Common myeloid progenitor, CD34-positive (primary cell): Measurements from ENCODE around the gene JPT1.
A peak's percentile ranks its signal among the peaks of the same experiment; 100 is the strongest.
"Not testable (repeated sequence)": the region's sequence is repeated elsewhere in the genome, so short reads cannot be mapped to it uniquely, and the experiment has no call there.

Experiments
- CTCF ChIA-PET: fragments of 350-600 bp; sonication (Branson Sonifier 250); formaldehyde crosslinking; loops from one replicate; lab custom pipeline; 2021; ENCODE audit warnings: antibody characterized with exemption; lab: Charles Lee
- POLR2A ChIA-PET: fragments of 350-600 bp; sonication (Branson Sonifier 250); formaldehyde crosslinking; loops from one replicate; lab custom pipeline; 2021; ENCODE audit warnings: antibody characterized with exemption; lab: Charles Lee
- DNase-seq, 3 donors: peaks; one replicate each; pipeline versions ENCODE4 v3.0.0 to v3.0.0-alpha.2; 2013
- H3K27ac ChIP-seq, 2 experiments: 1 replicate in 1 of 2; 2 replicates in 1 of 2; pipeline ENCODE4 v1.7.0; 2013; ENCODE audit warnings: inconsistent platforms in 2 of 2, low read length in 2 of 2, mild to moderate bottlenecking in 2 of 2, low read depth in 1 of 2, moderate library complexity in 1 of 2; ENCODE audit not compliant: severe bottlenecking in 2 of 2, insufficient read depth in 1 of 2, poor library complexity in 1 of 2
- H3K27me3 ChIP-seq, 5 experiments: replicated peaks in 2 of 5; 1 replicate in 3 of 5; 2 replicates in 2 of 5; pipeline versions ENCODE4 v1.6.1 to v1.7.0; 2013; ENCODE audit warnings: low read length in 4 of 5, mild to moderate bottlenecking in 2 of 5, moderate library complexity in 2 of 5, inconsistent platforms in 1 of 5; ENCODE audit not compliant: insufficient read depth in 5 of 5, control insufficient read depth in 4 of 5
- H3K36me3 ChIP-seq, 4 experiments: 1 replicate in 2 of 4; 2 replicates in 2 of 4; pipeline versions ENCODE4 v1.6.1 to v1.7.0; 2013; ENCODE audit warnings: low read length in 3 of 4, control low read depth in 1 of 4, mild to moderate bottlenecking in 1 of 4; ENCODE audit not compliant: control insufficient read depth in 4 of 4, insufficient read depth in 4 of 4
- H3K4me1 ChIP-seq, 4 experiments: 1 replicate in 3 of 4; 2 replicates in 1 of 4; pipeline versions ENCODE4 v1.6.1 to v1.7.1; 2013; ENCODE audit warnings: low read length in 3 of 4, mild to moderate bottlenecking in 3 of 4, control low read depth in 1 of 4, inconsistent platforms in 1 of 4, moderate library complexity in 1 of 4; ENCODE audit not compliant: control insufficient read depth in 4 of 4, insufficient read depth in 4 of 4; ENCODE audit errors: control extremely low read depth in 1 of 4
- H3K4me3 ChIP-seq, 7 experiments: 1 replicate in 4 of 7; 2 replicates in 3 of 7; pipeline versions ENCODE4 v1.5.1 to v1.7.0; 2013; ENCODE audit warnings: mild to moderate bottlenecking in 7 of 7, low read length in 6 of 7, moderate library complexity in 6 of 7, inconsistent platforms in 2 of 7, low read depth in 2 of 7, control low read depth in 1 of 7; ENCODE audit not compliant: insufficient read depth in 4 of 7, control insufficient read depth in 1 of 7; ENCODE audit errors: extremely low read depth in 1 of 7
- H3K9me3 ChIP-seq, 5 experiments: 1 replicate in 4 of 5; 2 replicates in 1 of 5; pipeline versions ENCODE4 v1.6.1 to v1.7.1; 2013; ENCODE audit warnings: low read length in 4 of 5, mild to moderate bottlenecking in 2 of 5, inconsistent platforms in 1 of 5, low read depth in 1 of 5, moderate library complexity in 1 of 5; ENCODE audit not compliant: control insufficient read depth in 4 of 5, insufficient read depth in 2 of 5; ENCODE audit errors: control extremely low read depth in 1 of 5
- WGBS: methylation state at CpG from one replicate; pipeline ENCODE4 v1.1.5; 2013; ENCODE audit not compliant: insufficient coverage; 5-methylcytosine and 5-hydroxymethylcytosine counted together

JPT1 gene

DNA sequence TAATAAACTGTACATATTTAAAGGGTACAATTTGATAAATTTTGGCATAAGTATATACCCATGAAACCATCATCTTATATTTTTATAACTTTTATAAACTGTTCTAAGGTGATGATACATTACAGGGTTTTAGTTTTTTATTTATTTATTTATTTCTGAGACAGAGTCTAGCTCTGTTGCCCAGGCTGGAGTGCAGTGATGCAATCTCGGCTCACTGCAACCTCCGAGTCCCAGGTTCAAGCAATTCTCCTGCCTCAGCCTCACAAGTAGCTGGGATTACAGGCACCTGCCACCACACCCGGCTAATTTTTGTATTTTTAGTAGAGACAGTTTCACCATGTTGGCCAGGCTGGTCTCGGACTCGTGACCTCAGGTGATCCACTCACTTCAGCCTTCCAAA is 26.4 kb downstream of the JPT1 start:
- POLR2A ChIA-PET, H3K27ac ChIP-seq, DNase-seq, H3K27me3 ChIP-seq, H3K9me3 ChIP-seq, H3K4me3 ChIP-seq: not testable (repeated sequence)
- Histone ChIP-seq H3K4me1 (peaks cover 5 to 51% (median 46%) of the 10 kb centered on the region in 4 experiments), H3K36me3 (peaks cover 0 to 24% (median 16%) of the 10 kb centered on the region in 4 experiments)
- CTCF ChIA-PET, result interaction anchor here (1.3 to 5.0 kb wide), 4 partner anchors 9 to 67 kb away, joined by 5 to 33 read pairs (median 7); no protein-coding TSS in a partner anchor
- WGBS, result 95% methylated on average over 4 of the region's 5 CpGs

DNA sequence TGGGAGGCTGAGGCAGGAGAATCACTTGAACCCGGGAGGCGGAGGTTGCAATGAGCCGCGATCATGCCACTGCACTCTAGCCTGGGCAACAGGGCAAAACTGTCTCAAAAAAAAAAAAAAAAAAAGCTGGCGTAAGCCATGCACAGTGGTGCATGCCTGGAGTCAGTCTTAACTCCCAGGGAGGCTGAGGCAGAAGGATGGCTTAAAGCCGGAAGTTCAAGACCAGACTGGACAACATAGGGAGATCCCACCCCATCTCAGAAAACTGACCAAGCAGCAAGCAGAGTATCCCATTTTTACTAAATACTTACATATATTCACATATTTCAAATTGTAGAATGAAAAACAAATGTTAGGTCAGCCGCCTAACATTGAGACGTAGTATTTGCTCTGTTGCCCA is 27.4 kb downstream of the JPT1 start:
- Histone ChIP-seq H3K4me3 (no peak overlapping the region), H3K36me3 (peaks cover 0 to 24% (median 16%) of the 10 kb centered on the region in 4 experiments), H3K4me1 (peaks cover 5 to 48% (median 44%) of the 10 kb centered on the region in 4 experiments), H3K9me3 (no peaks in the 10 kb centered on the region), H3K27ac (no peak overlapping the region), H3K27me3 (no peaks in the 10 kb centered on the region)
- DNase-seq, result no peak
- POLR2A ChIA-PET, result interaction anchor here (0.7 kb wide), 1 partner anchor 45 kb away, joined by 5 read pairs; no protein-coding TSS in a partner anchor
- WGBS, result 98% methylated on average over 6 of the region's 8 CpGs
- CTCF ChIA-PET, result interaction anchor here (0.6 to 5.2 kb wide), 7 partner anchors 8 to 231 kb away, joined by 3 to 71 read pairs (median 5); partner anchors contain the start of gene ARMC7

DNA sequence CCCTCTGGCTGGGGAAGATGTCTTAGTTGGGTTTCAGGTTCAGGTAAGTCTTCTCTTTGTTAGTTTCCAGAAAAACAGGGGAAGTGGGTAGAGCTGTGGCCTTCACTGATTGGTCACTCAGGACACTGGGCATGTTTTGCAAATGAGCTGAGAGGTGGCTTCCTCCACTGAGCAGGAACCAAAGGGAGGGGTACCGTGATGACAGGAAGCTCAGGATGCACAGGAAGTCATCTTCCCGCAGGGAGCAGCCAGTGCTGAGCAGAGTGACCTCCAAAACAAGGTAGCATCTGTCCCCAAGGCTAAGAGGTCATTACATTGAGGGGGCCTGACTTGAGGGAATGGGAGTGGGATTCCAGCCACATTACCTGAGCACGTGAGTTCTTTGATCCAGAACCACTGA is 28.3 kb downstream of the JPT1 start:
- peak in 1 of 3 donors; percentile 16 for DNase-seq
- H3K27ac ChIP-seq, result no peak overlapping the region
- CTCF ChIA-PET, result interaction anchor here (0.6 to 5.2 kb wide), 4 partner anchors 8 to 121 kb away, joined by 3 to 71 read pairs (median 8); partner anchors contain the start of gene ARMC7
- peaks cover 5 to 44% (median 39%) of the 10 kb centered on the region in 4 experiments for H3K4me1 ChIP-seq
- WGBS, result 32% methylated on average over 2 of the region's 3 CpGs
- no peak overlapping the region for H3K4me3 ChIP-seq
- no peaks in the 10 kb centered on the region for H3K9me3 ChIP-seq
- H3K27me3 ChIP-seq, result no peaks in the 10 kb centered on the region
- POLR2A ChIA-PET, result no interaction called here
- peaks cover 0 to 32% (median 18%) of the 10 kb centered on the region in 4 experiments for H3K36me3 ChIP-seq

DNA sequence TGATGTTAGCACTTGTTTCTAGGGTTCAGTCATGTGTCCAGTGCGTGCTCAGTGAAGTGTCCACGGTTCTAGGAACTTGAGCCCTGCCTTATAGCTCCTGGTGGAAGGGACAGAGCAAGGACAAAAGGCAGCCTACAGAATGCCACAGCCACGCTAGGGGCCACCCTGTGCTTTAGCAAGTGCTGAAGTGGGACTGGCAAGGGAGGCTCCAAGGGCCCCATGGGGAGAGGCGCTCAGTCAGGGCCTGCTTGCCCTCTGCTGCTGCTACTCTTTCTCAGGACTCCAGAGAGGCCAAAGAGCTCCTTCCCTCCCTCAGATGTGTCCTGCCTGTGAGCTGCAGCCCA is 29.5 kb downstream of the JPT1 start:
- Histone ChIP-seq H3K9me3 (no peaks in the 10 kb centered on the region), H3K4me1 (peaks cover 5 to 34% (median 30%) of the 10 kb centered on the region in 4 experiments), H3K36me3 (peaks cover 0 to 32% (median 13%) of the 10 kb centered on the region in 4 experiments), H3K4me3 (peak overlapping the region in 2 of 7 experiments; percentile 28 to 49), H3K27me3 (no peaks in the 10 kb centered on the region), H3K27ac (peak overlapping the region; percentile 64 to 85)
- ChIA-PET POLR2A (interaction anchor here (0.6 to 1.6 kb wide), 6 partner anchors 9 to 65 kb away, joined by 3 to 13 read pairs (median 5); no protein-coding TSS in a partner anchor), CTCF (interaction anchor here (0.8 to 5.2 kb wide), 8 partner anchors 12 to 77 kb away, joined by 3 to 71 read pairs (median 4); partner anchors contain the start of gene ARMC7)
- DNase-seq, result no peak
- WGBS, result 85% methylated on average over 4 of the region's 4 CpGs

DNA sequence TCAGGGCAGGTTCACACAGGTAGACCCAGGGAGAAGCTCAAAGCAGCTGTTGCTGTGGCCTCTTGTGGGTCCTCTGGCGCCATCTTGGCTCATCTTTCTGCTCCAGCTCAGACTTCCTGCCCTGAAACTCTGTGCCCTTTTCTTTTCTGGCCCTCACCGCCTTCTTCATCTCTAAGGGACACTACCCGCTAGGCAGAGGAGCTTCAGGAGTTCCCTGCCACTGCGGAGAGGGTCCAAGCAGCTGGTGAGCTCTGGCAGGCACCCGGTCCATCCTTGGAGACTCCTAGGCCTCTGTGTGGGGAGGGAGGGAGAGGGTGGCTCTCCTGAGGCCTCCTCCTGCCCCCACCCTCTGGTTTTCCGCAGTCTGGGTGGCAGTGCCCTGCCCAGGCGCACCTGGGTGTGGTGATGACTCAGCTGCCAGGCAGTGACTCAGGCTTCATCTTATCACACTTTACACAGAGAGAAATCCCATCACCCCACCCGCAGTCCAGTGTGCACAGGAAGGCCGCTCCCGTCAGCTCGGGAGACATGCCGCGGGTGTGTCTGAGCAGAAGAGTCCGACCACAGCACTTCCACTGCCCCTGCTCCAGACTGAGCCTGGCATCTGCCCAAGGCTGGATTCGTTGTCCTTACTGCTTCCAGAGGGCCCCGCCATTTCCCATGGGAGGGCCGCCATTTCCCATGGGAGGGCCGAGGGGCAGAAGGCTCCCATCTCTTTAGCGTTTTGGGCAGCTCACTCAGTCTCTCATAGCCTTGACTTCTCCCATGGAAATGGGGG is 30.1 kb downstream of the JPT1 start:
- Histone ChIP-seq H3K4me1 (peaks cover 5 to 34% (median 29%) of the 10 kb centered on the region in 4 experiments), H3K4me3 (peak overlapping the region in 2 of 7 experiments; percentile 28 to 49), H3K9me3 (no peaks in the 10 kb centered on the region), H3K27ac (peak overlapping the region; percentile 64 to 85), H3K27me3 (no peaks in the 10 kb centered on the region), H3K36me3 (peaks cover 0 to 29% (median 8%) of the 10 kb centered on the region in 4 experiments)
- peak; percentile 94 to 97 (median 96) for DNase-seq
- 16% methylated on average over 13 of the region's 19 CpGs for WGBS
- CTCF ChIA-PET, result interaction anchor here (0.8 to 5.2 kb wide), 11 partner anchors 9 to 78 kb away, joined by 3 to 71 read pairs (median 4); partner anchors contain the start of gene ARMC7
- POLR2A ChIA-PET, result interaction anchor here (0.6 to 1.8 kb wide), 11 partner anchors 8 to 77 kb away, joined by 3 to 13 read pairs (median 5); partner anchors contain the start of genes ARMC7, JPT1 and SLC16A5

DNA sequence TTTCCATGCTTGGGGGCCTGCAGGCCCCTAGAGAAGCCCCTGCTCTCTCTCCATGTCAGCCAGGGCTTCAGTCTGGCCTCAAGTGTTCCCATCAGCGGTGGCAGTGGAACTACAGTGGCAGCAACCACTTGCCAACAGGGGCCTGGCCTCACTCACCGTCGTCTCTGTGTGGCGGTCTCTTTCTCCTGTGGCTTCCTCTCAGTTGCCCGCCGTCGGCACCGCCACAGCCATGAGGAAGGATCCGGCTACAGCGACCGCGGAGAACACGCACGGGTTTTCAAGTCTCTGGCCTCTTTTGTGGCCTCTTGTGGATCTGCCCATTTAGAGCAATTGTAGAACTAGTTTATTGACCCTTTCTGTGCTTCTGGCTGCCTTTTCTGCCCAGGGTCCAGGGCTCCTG is 36.0 kb downstream of the JPT1 start:
- H3K4me1 ChIP-seq, result peaks cover 0 to 23% (median 14%) of the 10 kb centered on the region in 4 experiments
- H3K9me3 ChIP-seq, result no peaks in the 10 kb centered on the region
- CTCF ChIA-PET, result interaction anchor here (0.7 to 9.4 kb wide), 8 partner anchors 9 to 85 kb away, joined by 3 to 168 read pairs (median 8); partner anchors contain the start of genes NT5C and NUP85
- 85% methylated on average over 14 of the region's 14 CpGs for WGBS
- H3K27ac ChIP-seq, result no peak overlapping the region
- POLR2A ChIA-PET, result no interaction called here
- H3K27me3 ChIP-seq, result no peaks in the 10 kb centered on the region
- DNase-seq, result peak in 1 of 3 donors; percentile 32
- H3K4me3 ChIP-seq, result no peak overlapping the region
- peaks cover 0 to 31% (median 8%) of the 10 kb centered on the region in 4 experiments for H3K36me3 ChIP-seq
